ENCODE results near the gene GRK5. TPM values are rescaled to one million over a fixed set of nuclear protein-coding genes. Genes with fewer than 3 reads are reported as not detected.

GRK5 gene
- total and polyA plus RNA-seq, 8 donors, result 10.9 to 95.9 (median 34.0) TPM

GRCh38 chr10:119466076-119466475 is 258.7 kb downstream of the GRK5 start:
- intact Hi-C loops (cut with DNase I; ENCODE audit: low total_unique reads), result no loop called here
- no peaks in the 10 kb centered on the region for H3K9me3 ChIP-seq

GRCh38 chr10:119466655-119467054 is 259.3 kb downstream of the GRK5 start:
- no peak for DNase-seq
- H3K9me3 ChIP-seq, result no peaks in the 10 kb centered on the region
- intact Hi-C loops (cut with DNase I; ENCODE audit: low total_unique reads), result no loop called here
- no peak overlapping the region for H3K4me3 ChIP-seq
- no peak for TF ChIP-seq CTCF (IDR thresholded peaks at IDR 0.05)
- no peak for TF ChIP-seq EP300 (IDR thresholded peaks at IDR 0.05)
- TF ChIP-seq POLR2AphosphoS5 (IDR thresholded peaks at IDR 0.05), result no peak
- TF ChIP-seq POLR2A (IDR thresholded peaks at IDR 0.05), result no peak
- H3K27ac ChIP-seq, result no peak overlapping the region
- WGBS, 5 donors, result 60 to 73% (median 64%) methylated on average over 5 to 7 of the region's 7 CpGs
- H3K4me1 ChIP-seq, result no peaks in the 10 kb centered on the region
- H3K36me3 ChIP-seq, result no peaks in the 10 kb centered on the region
- no peaks in the 10 kb centered on the region for H3K27me3 ChIP-seq

More at GRCh38 chr10:119466076-119466475, 258.7 kb downstream of the GRK5 start:
- H3K27me3 ChIP-seq, result no peaks in the 10 kb centered on the region
- H3K4me1 ChIP-seq, result peaks cover 0 to 3% (median 2%) of the 10 kb centered on the region in 4 donors
- H3K27ac ChIP-seq, result no peak overlapping the region
- no peak for DNase-seq
- H3K4me3 ChIP-seq, result no peak overlapping the region
- WGBS, 5 donors, result 52 to 68% (median 62%) methylated on average over 7 to 10 of the region's 10 CpGs
- H3K36me3 ChIP-seq, result no peaks in the 10 kb centered on the region
- no peak for TF ChIP-seq POLR2A (IDR thresholded peaks at IDR 0.05)
- no peak for TF ChIP-seq CTCF (IDR thresholded peaks at IDR 0.05)
- TF ChIP-seq POLR2AphosphoS5 (IDR thresholded peaks at IDR 0.05), result no peak
- no peak for TF ChIP-seq EP300 (IDR thresholded peaks at IDR 0.05)

GRCh38 chr10:119468542-119469324 is 261.4 kb downstream of the GRK5 start:
- no peak overlapping the region for H3K4me3 ChIP-seq
- H3K36me3 ChIP-seq, result no peaks in the 10 kb centered on the region
- intact Hi-C loops (cut with DNase I; ENCODE audit: low total_unique reads), result no loop called here
- no peak for TF ChIP-seq POLR2A (IDR thresholded peaks at IDR 0.05)
- TF ChIP-seq CTCF (IDR thresholded peaks at IDR 0.05), result no peak
- TF ChIP-seq EP300 (IDR thresholded peaks at IDR 0.05), result no peak
- TF ChIP-seq POLR2AphosphoS5 (IDR thresholded peaks at IDR 0.05), result no peak
- 63 to 80% (median 73%) methylated on average over 11 to 13 of the region's 13 CpGs for WGBS, 5 donors
- no peaks in the 10 kb centered on the region for H3K4me1 ChIP-seq
- no peaks in the 10 kb centered on the region for H3K27me3 ChIP-seq
- no peak overlapping the region for H3K27ac ChIP-seq
- DNase-seq, result no peak
- no peaks in the 10 kb centered on the region for H3K9me3 ChIP-seq

GRCh38 chr10:119469325-119469707 is 261.9 kb downstream of the GRK5 start:
- Histone ChIP-seq H3K4me1 (no peaks in the 10 kb centered on the region), H3K36me3 (no peaks in the 10 kb centered on the region), H3K27ac (no peak overlapping the region), H3K4me3 (no peak overlapping the region), H3K9me3 (no peaks in the 10 kb centered on the region), H3K27me3 (no peaks in the 10 kb centered on the region)
- DNase-seq, result no peak
- intact Hi-C loops (cut with DNase I; ENCODE audit: low total_unique reads), result no loop called here
- WGBS, 5 donors, result 87 to 96% (median 95%) methylated on average over 5 to 8 of the region's 8 CpGs
- no peak for TF ChIP-seq POLR2A (IDR thresholded peaks at IDR 0.05)

GRCh38 chr10:119469846-119470245 is 262.5 kb downstream of the GRK5 start:
- H3K27me3 ChIP-seq, result no peaks in the 10 kb centered on the region
- intact Hi-C loops (cut with DNase I; ENCODE audit: low total_unique reads), result no loop called here
- no peaks in the 10 kb centered on the region for H3K36me3 ChIP-seq
- WGBS, 5 donors, result 37 to 53% (median 43%) methylated on average over 7 of the region's 7 CpGs
- no peak overlapping the region for H3K27ac ChIP-seq
- DNase-seq, result no peak
- H3K9me3 ChIP-seq, result no peaks in the 10 kb centered on the region
- no peak for TF ChIP-seq POLR2AphosphoS5 (IDR thresholded peaks at IDR 0.05)
- no peak for TF ChIP-seq EP300 (IDR thresholded peaks at IDR 0.05)
- no peak for TF ChIP-seq POLR2A (IDR thresholded peaks at IDR 0.05)
- no peak for TF ChIP-seq CTCF (IDR thresholded peaks at IDR 0.05)
- H3K4me1 ChIP-seq, result no peaks in the 10 kb centered on the region
- H3K4me3 ChIP-seq, result no peak overlapping the region
